PC-9 (cell line): ENCODE data around the gene CEP55.

ENCODE experiments used
- EZH2 ChIP-seq: fragments of 200-600 bp; sonication (generic); IDR thresholded peaks from 2 replicates; pipeline ENCODE4 v1.8.0; 2017; ENCODE audit warnings: antibody characterized with exemption, low read depth
- TF ChIP-seq, protein P1 (sequence below): fragments of 200-600 bp; sonication (generic); conservative IDR thresholded peaks from 2 replicates; pipeline ENCODE4 v1.6.1; 2017; ENCODE audit warnings: mixed run types, antibody characterized with exemption, mild to moderate bottlenecking, moderate library complexity

DNA sequence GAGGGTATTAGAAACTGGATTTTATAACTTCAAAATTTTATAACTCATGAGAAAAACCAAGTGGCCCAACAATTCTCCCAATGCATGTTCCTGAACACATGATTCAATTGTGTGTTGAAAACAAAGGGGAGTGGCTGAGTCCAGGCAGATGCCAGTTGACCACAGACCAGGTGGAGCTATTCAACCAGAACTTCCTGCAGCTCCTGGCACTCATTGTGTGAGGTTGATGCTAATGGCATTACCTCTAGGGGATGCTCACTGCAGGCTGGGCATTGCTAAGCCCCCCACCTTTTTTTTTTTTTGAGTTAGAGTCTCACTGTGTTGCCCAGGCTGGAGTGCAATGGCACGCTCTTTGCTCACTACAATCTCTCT is 34.6 kb upstream of the CEP55 start:
- TF ChIP-seq, protein P1, sequence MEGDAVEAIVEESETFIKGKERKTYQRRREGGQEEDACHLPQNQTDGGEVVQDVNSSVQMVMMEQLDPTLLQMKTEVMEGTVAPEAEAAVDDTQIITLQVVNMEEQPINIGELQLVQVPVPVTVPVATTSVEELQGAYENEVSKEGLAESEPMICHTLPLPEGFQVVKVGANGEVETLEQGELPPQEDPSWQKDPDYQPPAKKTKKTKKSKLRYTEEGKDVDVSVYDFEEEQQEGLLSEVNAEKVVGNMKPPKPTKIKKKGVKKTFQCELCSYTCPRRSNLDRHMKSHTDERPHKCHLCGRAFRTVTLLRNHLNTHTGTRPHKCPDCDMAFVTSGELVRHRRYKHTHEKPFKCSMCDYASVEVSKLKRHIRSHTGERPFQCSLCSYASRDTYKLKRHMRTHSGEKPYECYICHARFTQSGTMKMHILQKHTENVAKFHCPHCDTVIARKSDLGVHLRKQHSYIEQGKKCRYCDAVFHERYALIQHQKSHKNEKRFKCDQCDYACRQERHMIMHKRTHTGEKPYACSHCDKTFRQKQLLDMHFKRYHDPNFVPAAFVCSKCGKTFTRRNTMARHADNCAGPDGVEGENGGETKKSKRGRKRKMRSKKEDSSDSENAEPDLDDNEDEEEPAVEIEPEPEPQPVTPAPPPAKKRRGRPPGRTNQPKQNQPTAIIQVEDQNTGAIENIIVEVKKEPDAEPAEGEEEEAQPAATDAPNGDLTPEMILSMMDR: no peak
- TF ChIP-seq EZH2: no peak
